ENCODE results near the gene SOAT1.

SOAT1 gene

GRCh38 chr1:179337288-179337687, 43.7 kb downstream of the SOAT1 start:
- no peak for TF ChIP-seq CTCF (conservative IDR thresholded peaks at IDR 0.05; ENCODE audit: low read depth)
- CTCF ChIA-PET, result interaction anchor here (0.7 kb wide), 1 partner anchor 11 kb away, joined by 3 read pairs; no protein-coding TSS in a partner anchor
- DNase-seq (ENCODE audit: low spot score), result no peak
- no peak overlapping the region for H3K27ac ChIP-seq
- POLR2A ChIA-PET (ENCODE audit: low non-redundant PET), result no interaction called here

- TF ChIP-seq CTCF (conservative IDR thresholded peaks at IDR 0.05; ENCODE audit: low read depth), result no peak
- CTCF ChIA-PET, result no interaction called here
- H3K27ac ChIP-seq, result no peak overlapping the region
- no peak for DNase-seq (ENCODE audit: low spot score)
- POLR2A ChIA-PET (ENCODE audit: low non-redundant PET), result no interaction called here
Measured at GRCh38 chr1:179337942-179338560, 44.5 kb downstream of the SOAT1 start.

GRCh38 chr1:179340918-179341317, 47.3 kb downstream of the SOAT1 start:
- no peak for TF ChIP-seq CTCF (conservative IDR thresholded peaks at IDR 0.05; ENCODE audit: low read depth)
- H3K27ac ChIP-seq, result no peak overlapping the region
- ChIA-PET CTCF (interaction anchor here (0.6 kb wide), 1 partner anchor 407 kb away, joined by 4 read pairs; no protein-coding TSS in a partner anchor), POLR2A (ENCODE audit: low non-redundant PET) (no interaction called here)
- no peak for DNase-seq (ENCODE audit: low spot score)

GRCh38 chr1:179341943-179342547, 48.4 kb downstream of the SOAT1 start:
- DNase-seq (ENCODE audit: low spot score), result no peak
- CTCF ChIA-PET, result no interaction called here
- TF ChIP-seq CTCF (conservative IDR thresholded peaks at IDR 0.05; ENCODE audit: low read depth), result no peak
- POLR2A ChIA-PET (ENCODE audit: low non-redundant PET), result no interaction called here
- H3K27ac ChIP-seq, result no peak overlapping the region

- no peak for TF ChIP-seq CTCF (conservative IDR thresholded peaks at IDR 0.05; ENCODE audit: low read depth)
- POLR2A ChIA-PET (ENCODE audit: low non-redundant PET), result no interaction called here
- CTCF ChIA-PET, result interaction anchor here (0.5 kb wide), 1 partner anchor 237 kb away, joined by 3 read pairs; no protein-coding TSS in a partner anchor
- no peak overlapping the region for H3K27ac ChIP-seq
- DNase-seq (ENCODE audit: low spot score), result no peak
Measured at GRCh38 chr1:179342740-179343404, 49.3 kb downstream of the SOAT1 start.

GRCh38 chr1:179351281-179351680, 57.7 kb downstream of the SOAT1 start:
- CTCF ChIA-PET, result no interaction called here
- no peak overlapping the region for H3K27ac ChIP-seq
- POLR2A ChIA-PET (ENCODE audit: low non-redundant PET), result no interaction called here
- no peak for TF ChIP-seq CTCF (conservative IDR thresholded peaks at IDR 0.05; ENCODE audit: low read depth)
- no peak for DNase-seq (ENCODE audit: low spot score)

Measured in RWPE1 (cell line).